Karpas-422 (cell line): ENCODE results near the gene COL4A2. TPM values are rescaled to one million over a fixed set of nuclear protein-coding genes. Genes with fewer than 3 reads are reported as not detected.

Experiments
- small RNA-seq: library from RNA; depleted of rRNA; stranded (forward); fragments of <200 nt; gene quantifications from one replicate; pipeline ENCODE3, GENCODE V24; 2014
- total RNA-seq: library from RNA; depleted of rRNA; stranded (reverse); fragments of >200 nt; shearing (Covaris generic); gene quantifications from 2 replicates; pipeline ENCODE4 v1.2.3, GENCODE V29; 2014; ENCODE audit warnings: low replicate concordance; rRNA removed

The COL4A2 gene
- total RNA-seq, 1 experiment from 2014 or later = not detected

Small RNAs within 50 kb of the gene (small RNA-seq; reads per million reads assigned to genes)
- gene MIR8073 = not detected

Other genes starting within 250 kb of the COL4A2 start
- gene COL4A1, start 127 bp upstream of the COL4A2 start, total RNA-seq = 0.11 TPM in 1 of 2 replicates, not detected in the other